SK-N-SH (cell line): ENCODE results near the gene JAK1. TPM values are rescaled to one million over a fixed set of nuclear protein-coding genes. Genes with fewer than 3 reads are reported as not detected.
A peak's percentile ranks its signal among the peaks of the same experiment; 100 is the strongest.

Source experiments
- CTCF ChIA-PET: fragments of 300-600, 350-600 bp; formaldehyde crosslinking; extraction: SDS; loops from one replicate; lab custom pipeline; 2021; lab: Yijun Ruan, JAX
- POLR2A ChIA-PET: fragments of 350-600 bp; sonication (Branson Sonifier 250); formaldehyde crosslinking; extraction: SDS; loops from one replicate; lab custom pipeline; 2020; ENCODE audit warnings: antibody characterized with exemption, inconsistent platforms; lab: Yijun Ruan, JAX
- DNase-seq: peaks from one replicate; pipeline ENCODE4 v3.0.0; 2012
- H2AFZ ChIP-seq: fragments of 200-600 bp; sonication (generic); 2 replicates; pipeline ENCODE4 v1.8.1; 2016; ENCODE audit warnings: antibody characterized with exemption, mild to moderate bottlenecking, low read depth
- H3F3A ChIP-seq: fragments of 200-600 bp; sonication (generic); replicated peaks from 2 replicates; pipeline ENCODE3; 2016; ENCODE audit warnings: antibody characterized with exemption, mild to moderate bottlenecking; ENCODE audit not compliant: insufficient read depth
- H3K27ac ChIP-seq, 2 experiments: fragments of 200-500 bp in 1 of 2; fragments of 200-600 bp in 1 of 2; sonication (Bioruptor generic) in 1 of 2; sonication (generic), shearing (Covaris generic) in 1 of 2; 2 replicates each; pipeline versions ENCODE4 v1.5.1 to v1.6.1; 2014 to 2016; ENCODE audit warnings: low read depth in 2 of 2, inconsistent platforms in 1 of 2, low read length in 1 of 2, mild to moderate bottlenecking in 1 of 2, mixed read lengths in 1 of 2
- H3K27me3 ChIP-seq: fragments of 200-600 bp; sonication (generic), shearing (Covaris generic); 2 replicates; pipeline ENCODE4 v1.6.1; 2016; ENCODE audit warnings: mixed run types; ENCODE audit not compliant: insufficient read depth
- H3K36me3 ChIP-seq, 2 experiments: fragments of 200-500 bp in 1 of 2; fragments of 200-600 bp in 1 of 2; sonication (Bioruptor generic) in 1 of 2; sonication (generic) in 1 of 2; replicated peaks in 1 of 2; 2 replicates each; pipeline versions ENCODE3 to v1.5.1; 2014 to 2016; ENCODE audit warnings: low read length in 1 of 2, mild to moderate bottlenecking in 1 of 2; ENCODE audit not compliant: insufficient read depth in 2 of 2, control insufficient read depth in 1 of 2
- H3K4me1 ChIP-seq, 2 experiments: fragments of 200-500 bp in 1 of 2; fragments of 200-600 bp in 1 of 2; sonication (Bioruptor generic) in 1 of 2; sonication (generic), shearing (Covaris generic) in 1 of 2; 2 replicates each; pipeline versions ENCODE4 v1.5.1 to v1.6.1; 2014 to 2016; ENCODE audit warnings: low read depth in 1 of 2, low read length in 1 of 2, mixed run types in 1 of 2; ENCODE audit not compliant: insufficient read depth in 2 of 2, control insufficient read depth in 1 of 2
- H3K4me2 ChIP-seq: fragments of 200-600 bp; sonication (generic), shearing (Covaris generic); 2 replicates; pipeline ENCODE4 v1.6.1; 2017; ENCODE audit warnings: mixed run types
- H3K4me3 ChIP-seq, 2 experiments: fragments of 200-500 bp in 1 of 2; fragments of 200-600 bp in 1 of 2; sonication (Bioruptor generic) in 1 of 2; sonication (generic), shearing (Covaris generic) in 1 of 2; 2 replicates each; pipeline versions ENCODE4 v1.5.1 to v1.8.1; 2014 to 2016; ENCODE audit warnings: low read depth in 2 of 2, inconsistent platforms in 1 of 2, low read length in 1 of 2, mild to moderate bottlenecking in 1 of 2, mixed read lengths in 1 of 2, moderate library complexity in 1 of 2
- H3K79me2 ChIP-seq: fragments of 200-600 bp; sonication (generic); 2 replicates; pipeline ENCODE4 v1.8.1; 2017; ENCODE audit warnings: mild to moderate bottlenecking; ENCODE audit not compliant: insufficient read depth
- H3K9ac ChIP-seq: fragments of 200-600 bp; sonication (generic); 2 replicates; pipeline ENCODE4 v1.6.1; 2017; ENCODE audit warnings: mixed run types
- H3K9me2 ChIP-seq: fragments of 200-600 bp; sonication (generic); 2 replicates; pipeline ENCODE4 v1.6.1; 2017; ENCODE audit warnings: mixed run types
- H3K9me3 ChIP-seq: fragments of 200-600 bp; sonication (generic); 2 replicates; pipeline ENCODE4 v1.6.1; 2017; ENCODE audit warnings: mixed run types, mild to moderate bottlenecking, moderate library complexity
- H4K20me1 ChIP-seq: fragments of 200-600 bp; sonication (generic); 2 replicates; pipeline ENCODE4 v1.6.1; 2017; ENCODE audit warnings: mild to moderate bottlenecking, mixed run types; ENCODE audit not compliant: insufficient read depth
- CHD2 ChIP-seq: fragments of 150-350 bp; IDR thresholded peaks from 2 replicates; pipeline ENCODE4 v1.6.1; 2018; ENCODE audit warnings: low read length; ENCODE audit not compliant: partially characterized antibody
- CTCF ChIP-seq: fragments of 200-600 bp; sonication (generic); IDR thresholded peaks from 2 replicates; pipeline ENCODE4 v1.6.1; 2017; ENCODE audit warnings: antibody characterized with exemption, mild to moderate bottlenecking, moderate library complexity
- FOSL2 ChIP-seq: IDR thresholded peaks from 2 replicates; pipeline ENCODE4 v1.4.0; 2012; ENCODE audit warnings: low read depth, mild to moderate bottlenecking, moderate library complexity, borderline replicate concordance
- FOXJ3 ChIP-seq: sonication (generic); formaldehyde crosslinking; IDR thresholded peaks from 2 replicates; pipeline ENCODE4 v1.5.1; 2020; ENCODE audit warnings: mild to moderate bottlenecking, missing genetic modification reagents
- GABPA ChIP-seq: IDR thresholded peaks from 2 replicates; pipeline ENCODE4 v1.4.0; 2012; ENCODE audit warnings: low read depth, mild to moderate bottlenecking
- NFIC ChIP-seq: IDR thresholded peaks from 2 replicates; pipeline ENCODE4 v1.4.0; 2012; ENCODE audit warnings: borderline replicate concordance
- RCOR1 ChIP-seq: fragments of 150-350 bp; IDR thresholded peaks from 2 replicates; pipeline ENCODE4 v1.6.1; 2017; ENCODE audit warnings: antibody characterized with exemption, low read length
- RFX5 ChIP-seq: IDR thresholded peaks from 2 replicates; pipeline ENCODE4 v1.6.1; 2012; ENCODE audit warnings: mild to moderate bottlenecking, improper control_type of control experiment, low read length
- SMC3 ChIP-seq: IDR thresholded peaks from 2 replicates; pipeline ENCODE4 v1.6.1; 2012; ENCODE audit warnings: low read depth, low read length, improper control_type of control experiment
- TCF12 ChIP-seq: IDR thresholded peaks from 2 replicates; pipeline ENCODE4 v1.4.0; 2012
- TEAD4 ChIP-seq: IDR thresholded peaks from 2 replicates; pipeline ENCODE4 v1.4.0; 2012; ENCODE audit warnings: mild to moderate bottlenecking, borderline replicate concordance; ENCODE audit not compliant: insufficient read depth
- YY1 ChIP-seq: IDR thresholded peaks from 2 replicates; pipeline ENCODE4 v1.4.0; 2012; ENCODE audit warnings: low read depth, mild to moderate bottlenecking
- WGBS: methylation state at CpG from one replicate; pipeline ENCODE4 v1.1.6; 2017; ENCODE audit warnings: low lambda C conversion rate; 5-methylcytosine and 5-hydroxymethylcytosine counted together
- polyA plus RNA-seq, 3 experiments: library from polyadenylated mRNA; depleted of rRNA; stranded (reverse); fragments of >200 nt; gene quantifications; 2 replicates each; pipeline ENCODE4 v1.2.3, GENCODE V29; 2012
- TF ChIP-seq, protein P1 (sequence below): IDR thresholded peaks from 2 replicates; pipeline ENCODE4 v1.4.0; 2012; ENCODE audit warnings: low read depth

JAK1 gene
- polyA plus RNA-seq, 1 of the 3 experiments (the other 2 are of a cell fraction): 47.5 TPM

DNA sequence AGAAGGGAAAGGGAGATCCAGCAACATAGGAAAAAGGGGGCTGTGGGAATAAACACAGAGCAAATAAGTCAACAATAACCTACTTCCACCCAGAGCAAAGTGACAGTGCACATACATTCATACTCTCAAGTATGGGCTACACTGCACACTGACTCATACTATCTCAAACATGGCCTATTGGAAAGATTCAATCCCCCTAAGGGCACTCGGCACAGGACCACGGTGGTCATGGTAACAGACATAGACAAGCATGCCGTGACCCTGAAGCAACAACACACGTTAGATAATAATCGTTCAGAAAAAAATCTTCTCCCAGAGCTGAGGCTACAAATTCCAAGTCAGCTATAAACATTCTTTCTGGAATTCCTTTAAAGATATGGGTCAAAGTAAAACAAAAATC, 16.8 kb upstream of the JAK1 start:
- ChIA-PET POLR2A (no interaction called here), CTCF (interaction anchor here (1.3 kb wide), 1 partner anchor 158 kb away, joined by 3 read pairs; no protein-coding TSS in a partner anchor)
- peak overlapping the region in 1 of 2 experiments; percentile 59; a peak in 2 of 4 replicates for H3K27ac ChIP-seq
- H3K4me2 ChIP-seq: peak overlapping the region; percentile 29; the same call in 1 of the 2 replicates
- H3K9me3 ChIP-seq: no peaks in the 10 kb centered on the region
- H3F3A ChIP-seq: no peaks in the 10 kb centered on the region
- no peak overlapping the region for H3K9ac ChIP-seq
- no peaks in the 10 kb centered on the region for H3K36me3 ChIP-seq
- no peak overlapping the region for H3K4me3 ChIP-seq
- no peaks in the 10 kb centered on the region for H3K27me3 ChIP-seq
- no peaks in the 10 kb centered on the region for H4K20me1 ChIP-seq
- H2AFZ ChIP-seq: peak overlapping the region; percentile 37; the same call in 1 of the 2 replicates
- H3K9me2 ChIP-seq: no peaks in the 10 kb centered on the region
- no peak for TF ChIP-seq RCOR1
- TF ChIP-seq FOSL2: 0 out of 2 replicates have a peak, but pooled peaks have one; percentile 19
- no peak for TF ChIP-seq NFIC
- 10% methylated on average over 5 of the region's 5 CpGs for WGBS
- peak; percentile 61 for DNase-seq
- peaks cover 6 to 8% of the 10 kb centered on the region in 2 experiments; a peak in 2 of 4 replicates for H3K4me1 ChIP-seq
- H3K79me2 ChIP-seq: no peaks in the 10 kb centered on the region

DNA sequence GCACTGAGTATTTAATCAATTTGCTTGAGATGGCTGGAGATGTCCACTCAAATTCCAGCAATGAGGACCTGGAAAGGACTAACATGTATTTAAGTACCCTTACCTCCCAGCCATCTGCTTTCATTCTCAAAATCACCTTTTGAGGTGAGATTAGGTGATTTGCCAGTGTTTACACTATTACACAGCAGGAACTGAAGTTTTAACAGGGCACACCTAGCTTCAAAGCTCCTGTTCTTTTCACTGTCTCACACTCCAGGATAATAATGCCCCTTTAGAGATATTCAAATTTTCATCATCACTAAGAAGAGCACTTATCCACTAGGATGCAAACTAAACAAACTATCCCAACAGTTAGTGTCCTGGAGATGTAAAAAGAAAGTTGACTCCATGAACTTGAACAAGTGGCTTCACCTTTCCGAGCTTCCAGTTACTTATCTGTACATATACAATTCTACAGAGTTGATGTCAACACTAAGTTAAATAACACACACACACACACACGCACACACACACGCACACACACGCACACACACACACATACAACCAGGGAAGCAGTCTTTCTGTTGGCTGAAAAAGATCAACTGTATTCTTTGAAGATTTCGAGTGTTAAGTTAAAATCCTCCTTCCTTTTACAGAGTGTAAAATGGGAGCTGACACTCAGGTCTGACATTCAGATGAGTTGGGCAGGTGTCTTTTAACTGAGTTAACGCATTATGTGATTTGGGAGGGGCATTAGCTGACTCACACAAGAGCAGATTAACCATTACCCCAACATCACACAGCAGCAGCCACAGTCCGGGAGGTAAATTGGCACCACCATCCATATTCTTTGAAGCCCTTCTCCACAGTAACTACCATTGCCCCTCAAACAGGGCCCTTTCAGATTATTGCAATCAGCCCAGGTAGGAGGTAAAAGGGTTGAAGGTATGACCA, 15.5 kb upstream of the JAK1 start:
- H3F3A ChIP-seq: no peaks in the 10 kb centered on the region
- no peaks in the 10 kb centered on the region for H3K9me2 ChIP-seq
- H3K4me3 ChIP-seq: no peak overlapping the region
- H3K36me3 ChIP-seq: no peaks in the 10 kb centered on the region
- no peaks in the 10 kb centered on the region for H3K9me3 ChIP-seq
- no peak for DNase-seq
- no peak overlapping the region for H3K4me2 ChIP-seq
- H3K9ac ChIP-seq: no peak overlapping the region
- POLR2A ChIA-PET: no interaction called here
- H3K79me2 ChIP-seq: no peaks in the 10 kb centered on the region
- H3K4me1 ChIP-seq: peaks cover 6 to 8% of the 10 kb centered on the region in 2 experiments; a peak in 2 of 4 replicates
- CTCF ChIA-PET: no interaction called here
- TF ChIP-seq, protein P1, sequence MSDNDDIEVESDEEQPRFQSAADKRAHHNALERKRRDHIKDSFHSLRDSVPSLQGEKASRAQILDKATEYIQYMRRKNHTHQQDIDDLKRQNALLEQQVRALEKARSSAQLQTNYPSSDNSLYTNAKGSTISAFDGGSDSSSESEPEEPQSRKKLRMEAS: no peak
- TF ChIP-seq SMC3 (no peak), CTCF (no peak), RFX5 (no peak), FOXJ3 (CRISPR knock-in tag) (no peak), GABPA (no peak), TCF12 (no peak), YY1 (no peak), CHD2 (no peak), TEAD4 (no peak)
- WGBS: 89% methylated on average over 7 of the region's 7 CpGs
- no peaks in the 10 kb centered on the region for H4K20me1 ChIP-seq
- H3K27ac ChIP-seq: peak overlapping the region in 1 of 2 experiments; percentile 17; a peak in 1 of 4 replicates
- H3K27me3 ChIP-seq: no peaks in the 10 kb centered on the region
- no peak overlapping the region for H2AFZ ChIP-seq
